ENCODE measurements around the gene C3orf85.
"Not testable (repeated sequence)": the region's sequence is repeated elsewhere in the genome, so short reads cannot be mapped to it uniquely, and the experiment has no call there.

C3orf85 gene

GRCh38 chr3:109127553-109127952 lies 9.0 kb upstream of the C3orf85 start:
- Histone ChIP-seq H3K27me3 (ENCODE audit: low read length) (no peaks in the 10 kb centered on the region), H4K20me1 (ENCODE audit: low read depth, low read length) (no peaks in the 10 kb centered on the region), H3K36me3 (ENCODE audit: low read length) (no peaks in the 10 kb centered on the region), H2AFZ (ENCODE audit: low read depth, low read length, severe bottlenecking) (no peak overlapping the region), H3K9me3 (ENCODE audit: insufficient read depth, low read length) (no peaks in the 10 kb centered on the region), H3K27ac (ENCODE audit: low read depth, low read length) (no peak overlapping the region), H3K4me3 (ENCODE audit: insufficient read depth, low read length, poor library complexity, severe bottlenecking) (no peak overlapping the region), H3K79me2 (ENCODE audit: insufficient read depth, low read length) (no peaks in the 10 kb centered on the region), H3K4me2 (ENCODE audit: low read depth, low read length, poor library complexity, severe bottlenecking) (no peak overlapping the region), H3K9me2 (replicated peaks; ENCODE audit: insufficient read depth, low read length) (no peaks in the 10 kb centered on the region), H3F3A (ENCODE audit: insufficient read depth) (no peaks in the 10 kb centered on the region), H3K9ac (ENCODE audit: low read length) (no peak overlapping the region)
- TF ChIP-seq EZH2phosphoT487 (conservative IDR thresholded peaks at IDR 0.05; ENCODE audit: low read length) (no peak), CTCF (IDR thresholded peaks at IDR 0.05; ENCODE audit: insufficient read depth, low read length, poor library complexity, severe bottlenecking) (no peak)

- Histone ChIP-seq H3K27ac (ENCODE audit: low read depth, low read length) (no peak overlapping the region), H3K4me3 (ENCODE audit: insufficient read depth, low read length, poor library complexity, severe bottlenecking) (no peak overlapping the region), H3K36me3 (ENCODE audit: low read length) (no peaks in the 10 kb centered on the region), H3K27me3 (ENCODE audit: low read length) (no peaks in the 10 kb centered on the region), H3K9me3 (ENCODE audit: insufficient read depth, low read length) (no peaks in the 10 kb centered on the region), H3K79me2 (ENCODE audit: insufficient read depth, low read length) (no peaks in the 10 kb centered on the region), H3F3A (ENCODE audit: insufficient read depth) (no peaks in the 10 kb centered on the region), H4K20me1 (ENCODE audit: low read depth, low read length) (no peaks in the 10 kb centered on the region), H3K9ac (ENCODE audit: low read length) (no peak overlapping the region), H2AFZ (ENCODE audit: low read depth, low read length, severe bottlenecking) (no peak overlapping the region), H3K4me2 (ENCODE audit: low read depth, low read length, poor library complexity, severe bottlenecking) (no peak overlapping the region), H3K9me2 (replicated peaks; ENCODE audit: insufficient read depth, low read length) (no peaks in the 10 kb centered on the region)
- TF ChIP-seq CTCF (IDR thresholded peaks at IDR 0.05; ENCODE audit: insufficient read depth, low read length, poor library complexity, severe bottlenecking) = no peak
- no peak for TF ChIP-seq EZH2phosphoT487 (conservative IDR thresholded peaks at IDR 0.05; ENCODE audit: low read length)
These were observed 5.2 kb upstream of the C3orf85 start for GRCh38 chr3:109131276-109131675.

- Histone ChIP-seq H3K4me3 (ENCODE audit: insufficient read depth, low read length, poor library complexity, severe bottlenecking) (no peak overlapping the region), H3K4me2 (ENCODE audit: low read depth, low read length, poor library complexity, severe bottlenecking) (no peak overlapping the region), H4K20me1 (ENCODE audit: low read depth, low read length) (no peaks in the 10 kb centered on the region), H3F3A (ENCODE audit: insufficient read depth) (no peaks in the 10 kb centered on the region), H3K27me3 (ENCODE audit: low read length) (no peaks in the 10 kb centered on the region), H3K9ac (ENCODE audit: low read length) (no peak overlapping the region), H3K27ac (ENCODE audit: low read depth, low read length) (no peak overlapping the region), H3K36me3 (ENCODE audit: low read length) (no peaks in the 10 kb centered on the region), H2AFZ (ENCODE audit: low read depth, low read length, severe bottlenecking) (no peak overlapping the region), H3K79me2 (ENCODE audit: insufficient read depth, low read length) (no peaks in the 10 kb centered on the region), H3K9me2 (replicated peaks; ENCODE audit: insufficient read depth, low read length) (no peaks in the 10 kb centered on the region), H3K9me3 (ENCODE audit: insufficient read depth, low read length) (no peaks in the 10 kb centered on the region)
- TF ChIP-seq EZH2phosphoT487 (conservative IDR thresholded peaks at IDR 0.05; ENCODE audit: low read length) (no peak), CTCF (IDR thresholded peaks at IDR 0.05; ENCODE audit: insufficient read depth, low read length, poor library complexity, severe bottlenecking) (no peak)
These were observed 3.6 kb upstream of the C3orf85 start for GRCh38 chr3:109132801-109133473.

- H3K9me3 ChIP-seq (ENCODE audit: insufficient read depth, low read length); H3K9ac ChIP-seq (ENCODE audit: low read length); H3F3A ChIP-seq (ENCODE audit: insufficient read depth); H4K20me1 ChIP-seq (ENCODE audit: low read depth, low read length); H2AFZ ChIP-seq (ENCODE audit: low read depth, low read length, severe bottlenecking); H3K27ac ChIP-seq (ENCODE audit: low read depth, low read length); H3K9me2 ChIP-seq (replicated peaks; ENCODE audit: insufficient read depth, low read length); H3K4me2 ChIP-seq (ENCODE audit: low read depth, low read length, poor library complexity, severe bottlenecking); H3K79me2 ChIP-seq (ENCODE audit: insufficient read depth, low read length); H3K27me3 ChIP-seq (ENCODE audit: low read length); H3K36me3 ChIP-seq (ENCODE audit: low read length); H3K4me3 ChIP-seq (ENCODE audit: insufficient read depth, low read length, poor library complexity, severe bottlenecking): not testable (repeated sequence)
These were observed 3.1 kb upstream of the C3orf85 start for GRCh38 chr3:109133474-109133816.

Measured in SU-DHL-6 (cell line).